B cell (primary cell): ENCODE measurements around the gene MAPKAPK3.

ENCODE experiments used
- EZH2 ChIP-seq: IDR thresholded peaks from 2 replicates; pipeline ENCODE4 v1.6.1; 2012; ENCODE audit warnings: borderline replicate concordance, low read depth, mild to moderate bottlenecking, moderate library complexity, low read length; ENCODE audit not compliant: insufficient read depth, poor library complexity, severe bottlenecking
- TF ChIP-seq, protein P1 (sequence below): fragments of 200-600 bp; IDR thresholded peaks from one replicate; pipeline ENCODE4 v1.8.0; 2022; ENCODE audit warnings: antibody characterized with exemption, mild to moderate bottlenecking

GRCh38 chr3:50610181-50610971 is 6.6 kb upstream of the MAPKAPK3 start:
- TF ChIP-seq, protein P1, sequence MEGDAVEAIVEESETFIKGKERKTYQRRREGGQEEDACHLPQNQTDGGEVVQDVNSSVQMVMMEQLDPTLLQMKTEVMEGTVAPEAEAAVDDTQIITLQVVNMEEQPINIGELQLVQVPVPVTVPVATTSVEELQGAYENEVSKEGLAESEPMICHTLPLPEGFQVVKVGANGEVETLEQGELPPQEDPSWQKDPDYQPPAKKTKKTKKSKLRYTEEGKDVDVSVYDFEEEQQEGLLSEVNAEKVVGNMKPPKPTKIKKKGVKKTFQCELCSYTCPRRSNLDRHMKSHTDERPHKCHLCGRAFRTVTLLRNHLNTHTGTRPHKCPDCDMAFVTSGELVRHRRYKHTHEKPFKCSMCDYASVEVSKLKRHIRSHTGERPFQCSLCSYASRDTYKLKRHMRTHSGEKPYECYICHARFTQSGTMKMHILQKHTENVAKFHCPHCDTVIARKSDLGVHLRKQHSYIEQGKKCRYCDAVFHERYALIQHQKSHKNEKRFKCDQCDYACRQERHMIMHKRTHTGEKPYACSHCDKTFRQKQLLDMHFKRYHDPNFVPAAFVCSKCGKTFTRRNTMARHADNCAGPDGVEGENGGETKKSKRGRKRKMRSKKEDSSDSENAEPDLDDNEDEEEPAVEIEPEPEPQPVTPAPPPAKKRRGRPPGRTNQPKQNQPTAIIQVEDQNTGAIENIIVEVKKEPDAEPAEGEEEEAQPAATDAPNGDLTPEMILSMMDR = no peak
- TF ChIP-seq EZH2 = no peak
